Activated CD4-positive, alpha-beta T cell treated with anti-CD3 and anti-CD28 coated beads for 36 hours (primary cell): ENCODE results near the gene MCC. TPM values are rescaled to one million over a fixed set of nuclear protein-coding genes. Genes with fewer than 3 reads are reported as not detected.

Experiments used
- ATAC-seq: fragments of 200-7000 bp; cut with Tn5 transposase; one replicate; pipeline ENCODE4 v1.10.0; 2021; ENCODE audit warnings: mild to moderate bottlenecking, moderate library complexity
- CTCF ChIA-PET: fragments of 350-600 bp; sonication (Branson Sonifier 250); formaldehyde crosslinking; loops from one replicate; lab custom pipeline; 2021; ENCODE audit warnings: antibody characterized with exemption; lab: Charles Lee
- POLR2A ChIA-PET: fragments of 350-600 bp; sonication (Branson Sonifier 250); formaldehyde crosslinking; loops from one replicate; lab custom pipeline; 2021; ENCODE audit warnings: antibody characterized with exemption, inconsistent platforms; lab: Charles Lee
- DNase-seq: peaks from one replicate; pipeline ENCODE4 v3.0.0-alpha.2; 2020
- H3K27ac Mint-ChIP-seq: one replicate; pipeline ENCODE4 v1.8.0; 2021; ENCODE audit warnings: mixed read lengths
- H3K27me3 Mint-ChIP-seq: one replicate; pipeline ENCODE4 v1.8.0; 2021; ENCODE audit warnings: mixed read lengths
- H3K36me3 Mint-ChIP-seq: one replicate; pipeline ENCODE4 v1.8.0; 2021; ENCODE audit warnings: low read depth, mixed read lengths
- H3K4me1 Mint-ChIP-seq: one replicate; pipeline ENCODE4 v1.8.0; 2021; ENCODE audit warnings: mixed read lengths
- H3K4me3 Mint-ChIP-seq: one replicate; pipeline ENCODE4 v1.8.0; 2021; ENCODE audit warnings: mild to moderate bottlenecking, moderate library complexity, mixed read lengths
- H3K9me3 Mint-ChIP-seq: one replicate; pipeline ENCODE4 v1.8.0; 2021; ENCODE audit warnings: low read depth, mixed read lengths
- intact Hi-C, 2 experiments: fragments of 100-400 bp; cut with DNase I in 1 of 2; cut with micrococcal nuclease in 1 of 2; formaldehyde crosslinking; loops; one replicate each; pipeline versions ENCODE4 v1.14.2 to v1.15.1; 2022 to 2024; cut with DNase I, micrococcal nuclease
- total RNA-seq, 2 experiments: library from RNA; stranded (reverse); gene quantifications; one replicate each; pipeline ENCODE4 v1.2.3, GENCODE V29; 2021

The MCC gene
- total RNA-seq, 2 experiments from 2014 or later, result 1.9 to 2.4 TPM

- Mint-ChIP-seq H3K9me3 (no peaks in the 10 kb centered on the region), H3K36me3 (no peaks in the 10 kb centered on the region), H3K4me3 (no peak overlapping the region), H3K27ac (no peak overlapping the region), H3K4me1 (no peaks in the 10 kb centered on the region), H3K27me3 (no peaks in the 10 kb centered on the region)
- DNase-seq, result no peak
- ATAC-seq, result no peak
- ChIA-PET CTCF (interaction anchor here (0.5 kb wide), 2 partner anchors 23 to 433 kb away, joined by 3 read pairs; no protein-coding TSS in a partner anchor), POLR2A (no interaction called here)
- intact Hi-C loops, result no loop called here
Measured at GRCh38 chr5:113151641-113152379, 336.4 kb downstream of the MCC start.

GRCh38 chr5:113150821-113151220 is 337.4 kb downstream of the MCC start:
- no peaks in the 10 kb centered on the region for H3K36me3 Mint-ChIP-seq
- POLR2A ChIA-PET, result no interaction called here
- no peak overlapping the region for H3K4me3 Mint-ChIP-seq
- DNase-seq, result no peak
- H3K9me3 Mint-ChIP-seq, result no peaks in the 10 kb centered on the region
- H3K27me3 Mint-ChIP-seq, result no peaks in the 10 kb centered on the region
- CTCF ChIA-PET, result no interaction called here
- no peaks in the 10 kb centered on the region for H3K4me1 Mint-ChIP-seq
- no peak for ATAC-seq
- no peak overlapping the region for H3K27ac Mint-ChIP-seq
- intact Hi-C loops, result no loop called here

DNA sequence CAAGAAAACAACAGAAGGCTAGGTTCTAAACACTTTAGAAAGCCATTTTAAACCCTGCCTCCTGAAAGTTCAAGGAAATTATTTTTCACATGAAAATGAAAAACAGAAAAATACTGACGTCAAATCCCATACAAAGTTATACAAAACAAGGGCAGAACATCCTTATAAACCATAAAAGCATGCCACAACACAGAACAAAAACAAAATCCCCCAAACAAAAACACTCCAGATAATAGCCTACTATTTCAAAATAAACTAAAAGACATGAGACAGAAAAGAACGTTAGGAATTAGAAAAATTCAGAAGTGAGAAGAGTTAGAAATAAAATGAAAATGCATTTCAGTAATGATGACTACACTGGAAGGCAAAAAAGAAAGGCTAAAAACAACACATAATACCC is 338.0 kb downstream of the MCC start:
- ChIA-PET CTCF (no interaction called here), POLR2A (no interaction called here)
- Mint-ChIP-seq H3K9me3 (no peaks in the 10 kb centered on the region), H3K27ac (no peak overlapping the region), H3K4me1 (no peaks in the 10 kb centered on the region), H3K4me3 (no peak overlapping the region), H3K36me3 (no peaks in the 10 kb centered on the region), H3K27me3 (no peaks in the 10 kb centered on the region)
- no peak for ATAC-seq
- no peak for DNase-seq
- intact Hi-C loops, result no loop called here

- Mint-ChIP-seq H3K27ac (no peak overlapping the region), H3K4me3 (no peak overlapping the region), H3K4me1 (no peaks in the 10 kb centered on the region), H3K9me3 (no peaks in the 10 kb centered on the region), H3K27me3 (no peaks in the 10 kb centered on the region), H3K36me3 (no peaks in the 10 kb centered on the region)
- ATAC-seq, result no peak
- no peak for DNase-seq
- POLR2A ChIA-PET, result no interaction called here
- intact Hi-C loops, result no loop called here
- CTCF ChIA-PET, result interaction anchor here (1.1 kb wide), 1 partner anchor 183 kb away, joined by 3 read pairs; no protein-coding TSS in a partner anchor
Measured at GRCh38 chr5:113147537-113147936, 340.7 kb downstream of the MCC start.

DNA sequence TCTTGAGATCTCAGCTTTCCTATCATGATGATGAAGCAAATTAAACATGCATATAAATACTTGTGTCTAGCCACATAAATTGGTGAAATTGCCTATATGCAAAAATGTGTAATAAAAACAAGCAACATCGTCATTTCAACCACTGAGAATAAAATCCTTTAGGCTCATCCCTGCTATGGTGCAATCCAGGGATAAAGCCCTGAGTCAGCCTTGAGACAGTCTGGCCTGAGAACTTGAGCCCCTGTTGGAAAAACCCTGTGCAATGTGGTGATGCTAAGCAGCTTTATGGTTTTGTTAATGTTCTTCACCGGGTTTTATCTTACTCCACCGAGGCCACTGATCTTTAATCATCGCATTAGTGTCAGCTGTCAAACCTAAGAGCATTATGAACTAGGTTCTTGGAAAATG is 341.1 kb downstream of the MCC start:
- H3K4me1 Mint-ChIP-seq, result no peaks in the 10 kb centered on the region
- no peaks in the 10 kb centered on the region for H3K27me3 Mint-ChIP-seq
- no peaks in the 10 kb centered on the region for H3K9me3 Mint-ChIP-seq
- POLR2A ChIA-PET, result no interaction called here
- CTCF ChIA-PET, result interaction anchor here (0.6 to 1.1 kb wide), 2 partner anchors 31 to 183 kb away, joined by 3 read pairs; no protein-coding TSS in a partner anchor
- H3K27ac Mint-ChIP-seq, result no peak overlapping the region
- ATAC-seq (no peak), DNase-seq (no peak)
- H3K4me3 Mint-ChIP-seq, result no peak overlapping the region
- H3K36me3 Mint-ChIP-seq, result no peaks in the 10 kb centered on the region
- intact Hi-C loops, result no loop called here

- intact Hi-C loops, result no loop called here
- H3K27me3 Mint-ChIP-seq, result no peaks in the 10 kb centered on the region
- no peaks in the 10 kb centered on the region for H3K9me3 Mint-ChIP-seq
- no peak overlapping the region for H3K27ac Mint-ChIP-seq
- ATAC-seq, result no peak
- CTCF ChIA-PET, result interaction anchor here (0.8 kb wide), 1 partner anchor 15 kb away, joined by 3 read pairs; no protein-coding TSS in a partner anchor
- POLR2A ChIA-PET, result no interaction called here
- H3K36me3 Mint-ChIP-seq, result no peaks in the 10 kb centered on the region
- no peaks in the 10 kb centered on the region for H3K4me1 Mint-ChIP-seq
- H3K4me3 Mint-ChIP-seq, result no peak overlapping the region
- no peak for DNase-seq
Measured at GRCh38 chr5:113145757-113146387, 342.4 kb downstream of the MCC start.

DNA sequence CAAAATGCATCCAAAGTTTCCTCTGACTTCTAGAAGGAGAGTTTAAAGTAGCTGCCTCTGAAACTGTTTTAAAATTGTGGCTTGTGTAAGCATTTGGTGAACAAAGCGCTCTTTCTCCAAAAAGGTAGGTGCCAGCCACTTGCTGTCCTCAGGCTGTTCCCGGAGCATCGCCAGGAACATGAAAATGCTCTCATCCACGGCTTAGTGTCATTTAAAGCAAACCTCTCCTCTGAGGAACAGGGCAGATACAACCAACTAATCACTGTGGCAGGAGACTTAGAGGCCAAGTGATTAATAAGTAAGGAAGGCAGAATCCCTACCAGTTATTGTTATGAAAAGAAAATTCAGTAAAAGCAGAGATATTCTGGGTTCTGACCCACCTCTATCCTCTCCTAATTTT is 346.1 kb downstream of the MCC start:
- no peaks in the 10 kb centered on the region for H3K27me3 Mint-ChIP-seq
- H3K4me3 Mint-ChIP-seq, result no peak overlapping the region
- no peak overlapping the region for H3K27ac Mint-ChIP-seq
- no peak for DNase-seq
- no peaks in the 10 kb centered on the region for H3K4me1 Mint-ChIP-seq
- no peaks in the 10 kb centered on the region for H3K9me3 Mint-ChIP-seq
- ChIA-PET POLR2A (no interaction called here), CTCF (no interaction called here)
- intact Hi-C loops, result no loop called here
- no peaks in the 10 kb centered on the region for H3K36me3 Mint-ChIP-seq
- ATAC-seq, result no peak

DNA sequence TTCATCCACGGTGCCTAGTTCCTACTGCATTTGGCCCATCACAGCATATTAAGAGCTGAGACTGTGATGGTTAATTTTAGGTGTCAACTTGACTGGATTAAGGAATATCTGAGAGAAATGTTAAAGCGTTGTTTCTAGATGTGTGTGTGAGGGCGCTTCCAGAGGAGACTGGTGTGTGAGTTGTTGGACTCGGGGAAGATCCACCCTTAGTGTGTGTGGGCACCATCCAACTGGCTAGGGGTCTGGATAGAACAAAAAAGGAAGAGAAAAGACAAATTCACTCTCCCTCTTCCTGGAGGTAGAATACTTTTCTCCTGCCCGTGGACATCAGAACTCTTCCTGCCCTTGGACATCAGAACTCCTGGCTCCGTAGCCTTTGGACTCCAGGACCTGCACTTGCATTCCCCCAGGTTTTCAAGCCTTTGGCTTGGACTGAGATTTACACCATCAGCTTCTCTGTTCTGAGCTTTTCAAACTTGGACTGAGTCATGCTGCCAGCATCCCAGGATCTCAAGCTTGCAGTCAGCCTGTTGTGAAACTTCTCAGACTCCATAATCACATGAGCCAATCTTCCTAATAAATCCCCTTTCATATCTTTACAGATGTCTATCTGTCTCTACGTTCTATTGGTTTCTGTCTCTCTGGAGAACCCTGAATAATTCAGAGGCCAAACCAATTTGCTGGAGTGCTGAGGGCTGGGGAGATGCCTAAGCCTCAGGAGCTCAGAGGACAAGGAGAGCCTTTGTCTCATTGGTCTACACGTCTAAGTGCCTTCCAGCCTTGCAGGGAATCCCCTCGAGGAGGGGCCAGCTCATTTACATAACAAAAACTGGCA is 347.2 kb downstream of the MCC start:
- no peaks in the 10 kb centered on the region for H3K36me3 Mint-ChIP-seq
- intact Hi-C loops, result no loop called here
- no peak for ATAC-seq
- no peaks in the 10 kb centered on the region for H3K9me3 Mint-ChIP-seq
- H3K27me3 Mint-ChIP-seq, result no peaks in the 10 kb centered on the region
- DNase-seq, result no peak
- ChIA-PET CTCF (no interaction called here), POLR2A (no interaction called here)
- no peak overlapping the region for H3K4me3 Mint-ChIP-seq
- H3K27ac Mint-ChIP-seq, result no peak overlapping the region
- no peaks in the 10 kb centered on the region for H3K4me1 Mint-ChIP-seq

DNA sequence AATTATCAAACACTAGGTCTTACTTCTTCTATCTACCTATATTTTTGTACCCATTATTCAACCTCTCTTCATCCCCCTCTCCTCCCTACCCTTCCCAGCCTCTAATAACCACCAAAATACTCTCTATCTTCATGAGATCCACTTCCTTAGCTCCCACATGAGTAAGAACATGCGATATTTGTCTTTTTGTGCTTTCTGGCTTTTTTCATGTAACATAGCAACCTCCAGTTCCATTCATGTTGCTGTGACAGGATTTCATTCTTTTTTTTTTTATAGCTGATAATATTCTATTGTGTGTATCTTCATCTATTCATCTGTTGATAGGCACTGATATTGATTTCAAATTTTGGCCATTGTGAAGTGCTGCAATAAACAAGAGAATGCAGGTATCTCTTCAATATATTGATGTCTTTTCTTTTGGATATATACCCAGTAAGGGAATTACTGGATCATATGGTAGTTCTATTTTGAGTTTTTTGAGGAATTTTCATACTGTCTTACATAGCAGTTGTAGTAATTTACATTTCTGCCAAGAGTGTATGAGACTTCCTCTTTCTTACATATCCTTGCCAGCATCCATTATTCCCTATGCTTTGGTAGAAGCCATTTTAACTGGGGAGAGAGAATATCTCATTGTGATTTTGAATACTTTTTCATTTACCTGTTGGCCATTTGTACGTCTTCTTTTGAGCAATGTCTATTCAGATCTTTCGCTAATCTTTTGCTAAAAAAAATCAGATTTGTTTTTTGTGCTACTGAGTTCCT is 354.9 kb downstream of the MCC start:
- no peaks in the 10 kb centered on the region for H3K36me3 Mint-ChIP-seq
- intact Hi-C loops, result no loop called here
- H3K27ac Mint-ChIP-seq, result no peak overlapping the region
- POLR2A ChIA-PET, result interaction anchor here (0.6 kb wide), 1 partner anchor 36 kb away, joined by 3 read pairs; no protein-coding TSS in a partner anchor
- no peak for DNase-seq
- H3K9me3 Mint-ChIP-seq, result no peaks in the 10 kb centered on the region
- CTCF ChIA-PET, result interaction anchor here (0.8 kb wide), 1 partner anchor 266 kb away, joined by 3 read pairs; no protein-coding TSS in a partner anchor
- H3K4me3 Mint-ChIP-seq, result no peak overlapping the region
- no peaks in the 10 kb centered on the region for H3K4me1 Mint-ChIP-seq
- H3K27me3 Mint-ChIP-seq, result no peaks in the 10 kb centered on the region
- ATAC-seq, result no peak

DNA sequence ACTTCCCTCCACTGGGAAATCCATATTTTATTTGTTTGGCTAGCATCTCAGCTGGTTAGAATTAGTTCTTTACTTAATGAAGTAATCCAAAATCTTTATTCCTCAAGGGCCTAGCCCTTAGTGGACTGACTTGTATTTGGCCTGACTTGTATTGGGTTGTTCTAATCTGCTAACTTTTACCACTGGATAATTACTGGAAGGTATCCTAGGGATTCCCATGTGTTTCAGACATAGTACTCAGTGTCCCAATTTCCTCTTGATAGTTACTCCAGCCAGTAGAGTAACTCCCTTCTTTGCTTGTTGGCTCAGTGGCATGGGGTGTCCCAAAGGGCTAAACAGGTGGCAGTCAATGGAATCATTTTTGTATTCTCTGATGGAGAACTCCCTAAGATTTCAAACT is 355.7 kb downstream of the MCC start:
- Mint-ChIP-seq H3K27me3 (no peaks in the 10 kb centered on the region), H3K4me1 (no peaks in the 10 kb centered on the region), H3K4me3 (no peak overlapping the region), H3K27ac (no peak overlapping the region), H3K36me3 (peaks cover 1% of the 10 kb centered on the region), H3K9me3 (no peaks in the 10 kb centered on the region)
- no peak for DNase-seq
- CTCF ChIA-PET, result interaction anchor here (0.6 to 0.8 kb wide), 2 partner anchors 10 to 266 kb away, joined by 3 read pairs; no protein-coding TSS in a partner anchor
- POLR2A ChIA-PET, result interaction anchor here (0.6 kb wide), 2 partner anchors 21 to 143 kb away, joined by 3 to 4 read pairs; no protein-coding TSS in a partner anchor
- intact Hi-C loops, result no loop called here
- no peak for ATAC-seq
